HFF-Myc (cell line): ENCODE measurements around the gene CREG2.

Source experiments
- DNase-seq: peaks from one replicate; pipeline ENCODE4 v3.0.0-alpha.2; 2011; ENCODE audit warnings: low read depth; ENCODE audit errors: extremely low read depth
- H3K4me3 ChIP-seq: replicated peaks from 2 replicates; pipeline ENCODE4 v1.5.1; 2011; ENCODE audit warnings: low read depth, mild to moderate bottlenecking, control low read depth, low read length
- TF ChIP-seq, protein P1 (sequence below): IDR thresholded peaks from 2 replicates; pipeline ENCODE4 v1.5.1; 2012; ENCODE audit warnings: mild to moderate bottlenecking, low read depth, low read length, control low read depth; ENCODE audit errors: missing control alignments

The CREG2 gene

DNA sequence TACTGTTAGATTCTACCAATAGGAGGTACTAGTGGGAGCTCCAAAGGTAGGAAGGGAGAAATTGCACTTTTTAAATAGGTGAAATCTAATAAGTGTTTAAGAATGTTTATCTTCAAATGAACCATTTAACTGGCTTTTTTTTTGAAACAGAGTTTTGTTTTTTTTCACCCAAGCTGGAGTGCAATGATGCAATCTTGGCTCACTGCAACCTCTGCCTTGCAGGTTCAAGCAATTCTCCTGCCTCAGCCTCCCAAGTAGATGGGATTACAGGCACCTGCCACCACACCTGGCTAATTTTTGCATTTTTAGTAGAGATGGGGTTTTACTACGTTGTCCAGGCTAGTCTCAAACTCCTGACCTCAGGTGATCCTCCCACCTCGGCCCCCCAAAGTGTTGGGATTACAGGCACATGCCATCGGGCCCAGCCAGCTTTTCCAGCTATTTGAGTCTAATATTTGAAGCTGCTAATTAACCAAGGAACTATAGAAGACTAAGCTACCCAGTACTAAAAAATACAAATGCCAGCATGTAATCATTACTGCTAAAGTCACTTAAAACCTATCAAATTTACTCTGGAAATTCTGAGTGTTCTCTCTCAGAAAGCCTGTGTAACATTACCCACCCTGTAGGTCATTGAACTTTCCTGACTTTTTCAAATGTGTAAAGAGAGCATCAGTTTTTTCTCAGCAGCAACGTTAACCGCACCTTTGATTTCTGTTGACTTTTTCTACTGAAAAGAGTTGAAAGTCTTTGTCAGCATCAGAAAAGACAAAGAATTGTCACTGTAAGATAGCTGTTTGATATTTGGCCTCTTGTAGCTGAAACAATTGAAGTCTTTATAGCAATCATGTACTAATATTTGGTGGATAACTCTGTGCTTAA is 54.2 kb downstream of the CREG2 start:
- no peak overlapping the region for H3K4me3 ChIP-seq

DNA sequence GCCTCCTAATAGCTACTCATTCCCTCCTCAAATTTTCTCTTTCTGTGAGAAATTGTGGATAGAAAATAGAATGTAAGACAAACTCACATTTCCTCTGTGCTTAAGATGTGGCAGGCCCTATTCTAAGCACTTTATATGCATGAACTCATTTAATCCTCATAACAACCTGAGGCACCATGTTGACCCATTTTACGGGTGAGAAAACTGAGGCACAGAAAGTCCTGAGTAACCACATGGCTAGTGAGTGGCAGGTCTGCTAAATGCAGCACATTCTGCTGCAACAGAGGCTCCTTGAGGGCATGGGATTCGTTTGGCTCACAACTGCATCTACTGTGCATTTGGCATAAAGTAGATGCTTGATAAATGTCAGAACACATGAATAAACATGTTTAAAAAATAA is 56.1 kb downstream of the CREG2 start:
- TF ChIP-seq, protein P1, sequence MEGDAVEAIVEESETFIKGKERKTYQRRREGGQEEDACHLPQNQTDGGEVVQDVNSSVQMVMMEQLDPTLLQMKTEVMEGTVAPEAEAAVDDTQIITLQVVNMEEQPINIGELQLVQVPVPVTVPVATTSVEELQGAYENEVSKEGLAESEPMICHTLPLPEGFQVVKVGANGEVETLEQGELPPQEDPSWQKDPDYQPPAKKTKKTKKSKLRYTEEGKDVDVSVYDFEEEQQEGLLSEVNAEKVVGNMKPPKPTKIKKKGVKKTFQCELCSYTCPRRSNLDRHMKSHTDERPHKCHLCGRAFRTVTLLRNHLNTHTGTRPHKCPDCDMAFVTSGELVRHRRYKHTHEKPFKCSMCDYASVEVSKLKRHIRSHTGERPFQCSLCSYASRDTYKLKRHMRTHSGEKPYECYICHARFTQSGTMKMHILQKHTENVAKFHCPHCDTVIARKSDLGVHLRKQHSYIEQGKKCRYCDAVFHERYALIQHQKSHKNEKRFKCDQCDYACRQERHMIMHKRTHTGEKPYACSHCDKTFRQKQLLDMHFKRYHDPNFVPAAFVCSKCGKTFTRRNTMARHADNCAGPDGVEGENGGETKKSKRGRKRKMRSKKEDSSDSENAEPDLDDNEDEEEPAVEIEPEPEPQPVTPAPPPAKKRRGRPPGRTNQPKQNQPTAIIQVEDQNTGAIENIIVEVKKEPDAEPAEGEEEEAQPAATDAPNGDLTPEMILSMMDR: no peak
- DNase-seq: no peak
- H3K4me3 ChIP-seq: no peak overlapping the region

More for the DNA sequence above, 54.2 kb downstream of the CREG2 start:
- TF ChIP-seq, protein P1: no peak
- no peak for DNase-seq

DNA sequence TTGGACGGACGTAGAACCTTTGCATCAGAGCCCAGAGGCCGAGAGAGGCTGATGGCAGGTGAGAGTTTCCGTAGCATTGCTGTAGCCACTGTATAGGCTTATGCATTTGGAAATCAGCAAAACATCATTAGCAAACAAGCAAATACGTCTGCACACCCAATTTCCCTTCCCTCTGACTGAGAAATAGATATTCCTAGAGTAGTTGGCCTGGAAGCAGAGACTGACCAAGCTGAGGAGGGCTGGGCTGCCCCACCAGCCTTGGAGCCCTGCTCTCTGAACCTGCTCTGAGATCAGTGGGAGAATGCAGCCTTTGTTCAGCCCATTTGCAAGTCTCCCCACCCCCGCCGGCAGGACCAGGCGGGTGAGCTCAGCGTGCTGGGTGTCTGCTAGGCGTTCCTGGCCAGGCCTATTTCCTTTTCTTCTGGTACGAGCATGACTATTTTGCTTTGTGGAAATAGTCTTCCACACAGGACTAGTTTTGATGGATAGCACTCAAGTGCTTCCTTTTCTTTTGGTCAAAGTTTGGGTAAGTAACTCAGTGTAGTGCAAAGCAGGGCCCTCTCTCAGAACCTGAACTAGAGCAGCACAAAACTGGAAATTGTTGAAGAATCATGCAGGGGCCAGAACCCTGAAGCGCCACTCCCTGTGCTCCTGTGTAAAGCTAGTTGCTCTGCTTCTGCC is 56.9 kb downstream of the CREG2 start:
- TF ChIP-seq, protein P1: no peak
- no peak for DNase-seq
- H3K4me3 ChIP-seq: no peak overlapping the region

DNA sequence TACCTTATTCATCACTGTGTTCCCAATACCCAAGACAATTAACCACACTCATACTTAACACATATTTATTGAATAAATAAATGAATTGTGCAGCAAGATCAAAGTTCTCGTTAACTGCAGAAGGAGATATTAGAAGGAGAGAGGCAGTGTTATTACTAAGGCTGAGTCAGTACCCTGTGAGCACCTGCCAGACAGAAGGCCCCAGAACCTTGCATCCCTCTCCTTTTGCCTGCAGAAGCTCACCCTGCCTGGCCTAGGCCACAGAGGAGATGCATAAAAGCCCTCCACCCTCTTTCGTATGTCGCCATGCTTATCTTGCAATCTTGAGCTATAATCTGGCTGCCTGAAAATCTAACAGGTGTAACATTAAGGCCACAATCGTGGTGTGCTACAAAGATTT is 58.3 kb downstream of the CREG2 start:
- TF ChIP-seq, protein P1: no peak
- no peak for DNase-seq

DNA sequence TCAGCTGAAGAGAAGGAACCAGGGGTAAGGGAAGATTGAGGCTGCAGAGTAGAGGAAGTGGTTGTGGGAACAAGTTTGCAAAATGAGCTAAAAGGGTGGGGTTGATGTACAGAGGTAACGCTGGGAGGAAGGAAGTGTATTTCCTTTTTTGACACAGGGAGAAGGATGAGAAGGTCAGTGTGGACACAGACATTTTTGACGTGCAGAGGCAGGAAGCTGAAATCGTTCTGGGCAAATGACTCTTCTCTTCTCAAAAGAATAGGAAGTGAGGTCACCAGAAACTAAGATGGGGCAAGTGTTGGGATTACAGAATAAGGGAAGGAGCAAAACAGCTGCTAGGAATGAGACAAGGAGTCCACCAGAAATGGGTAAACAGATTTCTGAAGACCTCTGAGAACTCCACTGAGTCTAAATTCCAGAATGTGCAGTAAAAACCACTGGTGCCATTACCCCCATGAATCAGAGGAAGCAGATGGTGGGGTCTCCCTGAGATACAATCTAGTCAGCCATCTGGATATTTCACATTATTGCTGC is 58.8 kb downstream of the CREG2 start:
- no peak overlapping the region for H3K4me3 ChIP-seq
- TF ChIP-seq, protein P1: no peak
- peak; percentile 56 for DNase-seq

More for the DNA sequence above, 58.3 kb downstream of the CREG2 start:
- no peak overlapping the region for H3K4me3 ChIP-seq

DNA sequence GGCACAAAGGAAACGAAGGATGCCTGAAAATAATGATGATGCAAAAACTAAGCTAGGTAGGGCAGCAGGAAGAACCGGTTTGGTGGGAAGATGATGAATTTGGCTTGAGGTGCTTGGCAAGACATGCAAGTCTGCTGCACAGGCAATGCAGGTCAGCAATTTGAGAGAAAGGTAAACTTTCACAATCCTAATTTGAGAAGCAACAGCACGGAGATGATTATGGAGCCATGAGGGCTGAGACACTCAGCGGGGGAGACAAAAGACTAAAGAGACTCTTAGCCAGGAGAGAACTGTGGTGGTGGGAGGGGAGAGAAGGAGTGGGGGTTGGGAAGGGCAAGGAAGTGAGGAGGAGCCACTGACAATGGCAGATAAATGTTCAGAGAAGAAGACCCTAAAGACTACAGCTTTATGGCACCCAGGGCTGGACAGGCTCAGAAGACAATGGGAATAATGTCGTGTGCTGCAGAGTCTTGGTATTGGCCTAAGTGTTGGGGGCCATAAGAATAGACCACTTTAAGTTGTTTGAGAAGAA is 59.4 kb downstream of the CREG2 start:
- TF ChIP-seq, protein P1: no peak
- H3K4me3 ChIP-seq: no peak overlapping the region

More for the DNA sequence above, 59.4 kb downstream of the CREG2 start:
- DNase-seq: no peak
